Epithelial cell of alveolus of lung (primary cell): ENCODE results near the gene CLCNKB. TPM values are rescaled to one million over a fixed set of nuclear protein-coding genes. Genes with fewer than 3 reads are reported as not detected.

ENCODE experiments used
- total RNA-seq: library from RNA; depleted of rRNA; stranded (reverse); fragments of >200 nt; gene quantifications from 2 replicates; pipeline ENCODE4 v1.2.1, GENCODE V29; 2015

The CLCNKB gene
- total RNA-seq = not detected in 2 replicates

DNA sequence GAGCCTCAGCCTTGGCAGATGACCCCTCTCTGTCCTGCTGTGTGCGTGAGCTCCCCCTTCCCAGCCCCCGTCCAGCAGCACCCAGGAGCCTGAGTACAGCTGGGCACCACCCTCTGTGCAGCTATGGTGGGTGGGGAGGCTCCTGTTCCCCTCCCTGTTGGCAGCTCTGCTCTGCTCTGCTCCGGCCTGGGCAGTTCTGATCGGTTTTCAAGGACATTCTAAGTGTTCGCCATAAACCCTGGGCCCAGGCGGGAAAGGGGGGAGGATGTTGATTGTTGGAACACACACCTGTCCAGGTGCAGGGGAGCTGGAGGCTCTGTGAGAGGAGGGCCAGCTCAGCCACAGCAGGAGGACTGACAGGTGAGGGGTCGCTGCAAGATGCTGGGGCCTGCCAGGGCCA lies at the start of gene CLCNKB:
TSS of gene CLCNKB (plus strand) at position 262 of the 400 bp plus-strand sequence. CDS start 711 bp downstream, outside the sequence.

DNA sequence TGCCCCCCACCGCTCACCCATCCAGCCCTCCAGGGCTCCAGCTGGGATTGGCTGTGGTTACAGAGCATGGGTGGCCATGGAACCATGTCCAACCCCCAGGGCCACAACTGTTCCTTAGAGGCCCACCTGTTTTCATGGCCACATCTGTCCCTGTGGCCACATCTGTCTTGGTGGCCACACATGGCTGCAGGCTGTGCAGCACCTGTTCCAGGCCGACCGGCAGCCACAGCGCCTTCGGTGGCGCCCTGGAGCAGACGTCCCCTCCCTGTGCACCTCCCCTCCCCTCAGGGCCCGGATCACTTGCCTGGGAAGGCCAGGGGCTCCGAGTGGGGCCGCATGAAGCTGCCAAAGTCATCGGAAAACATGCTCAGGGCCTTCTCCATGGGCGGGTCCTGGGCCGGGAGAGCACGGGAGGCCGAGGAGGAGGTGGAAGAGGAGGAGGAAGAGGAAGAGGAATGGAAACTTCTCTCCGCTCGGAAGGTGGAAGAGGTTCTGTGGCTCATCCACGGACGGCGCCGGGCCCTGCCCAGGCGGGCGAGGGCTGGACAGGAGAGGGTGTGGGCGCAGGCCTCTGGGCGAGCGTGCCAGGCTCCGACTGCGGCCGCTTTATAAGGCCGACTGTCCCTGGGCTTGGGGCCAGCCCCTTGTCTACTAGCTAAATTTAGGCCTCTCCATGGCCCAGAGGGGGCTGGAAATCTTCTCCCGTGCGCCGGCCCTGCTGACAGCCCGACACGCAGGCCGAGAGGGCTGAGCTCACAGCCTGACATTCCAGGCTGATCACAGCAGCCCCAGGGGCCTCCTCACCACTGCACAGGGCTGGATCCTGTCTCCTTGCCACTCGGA lies 25.9 kb upstream of the CLCNKB start, which contains the start of gene HSPB7:
TSS of gene HSPB7 (minus strand) at position 583 of the 843 bp plus-strand sequence. CDS start at position 503, 80 bp downstream.

DNA sequence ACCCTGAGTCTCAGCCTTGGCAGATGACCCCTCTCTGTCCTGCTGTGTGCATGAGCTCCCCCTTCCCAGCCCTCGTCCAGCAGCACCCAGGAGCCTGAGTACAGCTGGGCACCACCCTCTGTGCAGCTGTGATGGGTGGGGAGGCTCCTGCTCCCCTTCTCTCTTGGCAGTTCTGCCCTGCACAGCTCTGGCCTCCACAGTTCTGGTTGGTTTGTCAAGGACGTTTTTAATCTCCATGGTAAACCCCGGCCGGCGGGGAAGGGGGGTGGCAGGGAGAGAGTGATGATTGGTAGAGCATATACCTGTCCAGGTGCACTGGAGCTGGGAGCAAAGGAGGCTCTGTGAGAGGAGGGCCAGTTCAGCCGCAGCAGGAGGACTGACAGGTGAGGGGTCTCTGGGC lies 21.9 kb upstream of the CLCNKB start, which contains the start of gene CLCNKA:
TSS of gene CLCNKA (plus strand) at position 356 of the 400 bp plus-strand sequence. CDS start 584 bp downstream, outside the sequence.

DNA sequence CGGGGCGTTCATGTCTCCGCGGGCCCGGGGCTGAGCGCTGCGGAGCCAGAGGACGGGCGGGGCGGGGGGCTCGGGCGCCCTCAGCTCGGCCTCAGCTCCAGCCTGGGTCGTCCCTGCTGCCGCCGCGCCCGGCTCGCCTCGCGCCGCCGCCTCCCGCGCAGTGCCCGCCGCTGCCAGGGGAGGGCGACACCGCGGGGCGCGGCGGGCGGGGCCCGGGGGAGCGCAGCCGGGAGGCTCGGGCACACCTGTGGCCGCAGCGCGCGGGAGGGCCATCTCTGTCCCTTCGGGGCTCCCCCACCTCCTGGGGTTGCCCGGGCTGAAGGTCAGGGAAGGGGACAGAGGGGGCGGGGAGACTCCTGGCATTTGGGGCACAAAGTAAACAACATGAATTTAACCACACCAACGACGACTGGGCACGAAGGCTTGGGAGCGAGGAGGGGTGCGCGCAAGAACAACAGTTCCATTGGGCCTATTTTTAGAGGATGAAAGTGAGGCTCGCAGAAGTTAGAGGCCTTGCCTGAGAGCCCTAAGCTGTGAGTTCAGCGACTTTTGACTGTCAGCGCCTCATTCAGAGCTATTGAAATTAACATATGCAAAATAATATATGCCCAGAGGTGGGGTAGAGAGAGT lies 30.0 kb downstream of the CLCNKB start, which contains the start of gene FAM131C:
TSS of gene FAM131C (minus strand) at position 162 of the 630 bp plus-strand sequence. CDS start 209 bp downstream, outside the sequence.

Other genes starting within 250 kb of the CLCNKB start
- gene UQCRHL, start 236.1 kb upstream of the CLCNKB start, total RNA-seq = 0.91 and 3.1 TPM in 2 replicates
- 9.7 and 20.3 TPM in 2 replicates for gene SPEN, start 196.1 kb upstream of the CLCNKB start, total RNA-seq
- gene ZBTB17, start 67.7 kb upstream of the CLCNKB start, total RNA-seq = 22.0 and 23.4 TPM in 2 replicates
- gene SRARP, start 39.5 kb upstream of the CLCNKB start, total RNA-seq = not detected in 2 replicates
- gene HSPB7, start 25.7 kb upstream of the CLCNKB start, total RNA-seq = 0.26 and 0.32 TPM in 2 replicates
- gene CLCNKA, start 21.7 kb upstream of the CLCNKB start, total RNA-seq = not detected in 2 replicates
- gene FAM131C, start 29.9 kb downstream of the CLCNKB start, total RNA-seq = not detected in 2 replicates
- 14.9 and 52.8 TPM in 2 replicates for gene EPHA2, start 112.3 kb downstream of the CLCNKB start, total RNA-seq
- 9.4 and 13.3 TPM in 2 replicates for gene ARHGEF19, start 168.9 kb downstream of the CLCNKB start, total RNA-seq
- 3.6 and 11.4 TPM in 2 replicates for gene CPLANE2, start 193.4 kb downstream of the CLCNKB start, total RNA-seq